NOMO-1 treated with DMSO at 0.1 percent for 48 hours (cell line): ENCODE data around the gene HOXD12.

Source experiments
- DNase-seq: peaks from one replicate; lab custom pipeline; 2025; ENCODE audit not compliant: unreplicated experiment; lab: John Stamatoyannopoulos, UW

Gene HOXD12

GRCh38 chr2:176130957-176131847, 31.6 kb downstream of the HOXD12 start:
- no peak for DNase-seq

GRCh38 chr2:176131848-176132158, 32.2 kb downstream of the HOXD12 start:
- DNase-seq: no peak

- no peak for DNase-seq
Measured at GRCh38 chr2:176132205-176133171, 32.9 kb downstream of the HOXD12 start.

- DNase-seq: no peak
Measured at GRCh38 chr2:176133389-176133788, 33.8 kb downstream of the HOXD12 start.

GRCh38 chr2:176134035-176134434, 34.4 kb downstream of the HOXD12 start:
- DNase-seq: no peak

- DNase-seq: no peak
Measured at GRCh38 chr2:176135035-176135440, 35.4 kb downstream of the HOXD12 start.

- no peak for DNase-seq
Measured at GRCh38 chr2:176136374-176137251, 37.0 kb downstream of the HOXD12 start.

GRCh38 chr2:176137252-176137580, 37.6 kb downstream of the HOXD12 start:
- no peak for DNase-seq

GRCh38 chr2:176137906-176138305, 38.3 kb downstream of the HOXD12 start:
- DNase-seq: no peak

GRCh38 chr2:176138526-176138922, 38.9 kb downstream of the HOXD12 start:
- no peak for DNase-seq

- DNase-seq: no peak
Measured at GRCh38 chr2:176138923-176139660, 39.5 kb downstream of the HOXD12 start.

GRCh38 chr2:176139661-176140512, 40.3 kb downstream of the HOXD12 start:
- DNase-seq: no peak

GRCh38 chr2:176140513-176141317, 41.1 kb downstream of the HOXD12 start:
- DNase-seq: peak; percentile 49

- DNase-seq: no peak
Measured at GRCh38 chr2:176142281-176142680, 42.7 kb downstream of the HOXD12 start.

- no peak for DNase-seq
Measured at GRCh38 chr2:176145085-176145969, 45.7 kb downstream of the HOXD12 start.

GRCh38 chr2:176146101-176146500, 46.5 kb downstream of the HOXD12 start:
- DNase-seq: no peak

GRCh38 chr2:176146645-176147044, 47.0 kb downstream of the HOXD12 start:
- DNase-seq: no peak
